Upper lobe of left lung (tissue), 6 donors: ENCODE measurements around the gene MYH16. TPM values are rescaled to one million over a fixed set of nuclear protein-coding genes. Genes with fewer than 3 reads are reported as not detected.

Experiments
- ATAC-seq, 2 donors: fragments of 200-7000 bp; cut with Tn5 transposase; one replicate each; pipeline ENCODE4 v1.9.1; 2022; ENCODE audit warnings: mild to moderate bottlenecking in 2 of 2, moderate library complexity in 2 of 2; ENCODE audit not compliant: low FRiP score in 2 of 2
- DNase-seq, 2 donors: peaks; one replicate each; pipeline ENCODE4 v3.0.0-alpha.2; 2019 to 2020
- H3K27ac ChIP-seq, 4 donors: fragments of 200-600 bp; sonication (generic); one replicate each; pipeline ENCODE4 v1.5.1; 2016 to 2019
- H3K27me3 ChIP-seq, 4 donors: fragments of 200-600 bp; sonication (generic); one replicate each; pipeline ENCODE4 v1.5.1; 2017 to 2019
- H3K36me3 ChIP-seq, 4 donors: fragments of 200-600 bp; sonication (generic); one replicate each; pipeline ENCODE4 v1.5.1; 2016 to 2019
- H3K4me1 ChIP-seq, 4 donors: fragments of 200-600 bp; sonication (generic); one replicate each; pipeline ENCODE4 v1.5.1; 2018 to 2019
- H3K4me3 ChIP-seq, 4 donors: fragments of 200-600 bp; sonication (generic); one replicate each; pipeline ENCODE4 v1.5.1; 2017 to 2019; ENCODE audit warnings: mild to moderate bottlenecking in 2 of 4, moderate library complexity in 1 of 4
- H3K9me3 ChIP-seq, 4 donors: fragments of 200-600 bp; sonication (generic); one replicate each; pipeline ENCODE4 v1.5.1; 2018 to 2019
- EP300 ChIP-seq, 4 donors: sonication (generic); formaldehyde crosslinking; IDR thresholded peaks; one replicate each; pipeline ENCODE4 v1.5.1; 2017; ENCODE audit warnings: antibody characterized with exemption in 4 of 4, control low read depth in 2 of 4
- POLR2A ChIP-seq, 4 donors: fragments of 450-650 bp; IDR thresholded peaks; one replicate each; pipeline ENCODE4 v1.5.1; 2016 to 2017; ENCODE audit warnings: antibody characterized with exemption in 4 of 4, mild to moderate bottlenecking in 2 of 4
- POLR2AphosphoS5 ChIP-seq, 2 donors: sonication (generic); formaldehyde crosslinking; IDR thresholded peaks; one replicate each; pipeline ENCODE4 v1.5.1; 2017; ENCODE audit warnings: antibody characterized with exemption in 2 of 2
- WGBS, 2 donors: methylation state at CpG; one replicate each; pipeline ENCODE4 v1.1.5; 2017 to 2018; 5-methylcytosine and 5-hydroxymethylcytosine counted together
- total RNA-seq, 6 donors: library from RNA; depleted of rRNA in 4 of 6; stranded (reverse); fragments of >200 nt in 4 of 6; gene quantifications; one replicate each; pipeline versions ENCODE4 v1.1.0 to v1.2.1, GENCODE V29; 2016 to 2021
- TF ChIP-seq, protein P1 (sequence below), 6 experiments: fragments of 450-650 bp in 4 of 6; fragments of 200-600 bp in 2 of 6; sonication (generic) in 2 of 6; IDR thresholded peaks; one replicate each; pipeline ENCODE4 v1.5.1; 2016 to 2019; ENCODE audit warnings: antibody characterized with exemption in 6 of 6
- donor health status: DM: no; HTN: no; CAD: no; lungs with moderate emphysema.
- donor health status: DM: no; HTN: yes; CAD: no; lungs with severe emphysema.

The MYH16 gene
- total RNA-seq, 6 donors from 2014 or later = 0.17 TPM; not detected in 5

DNA sequence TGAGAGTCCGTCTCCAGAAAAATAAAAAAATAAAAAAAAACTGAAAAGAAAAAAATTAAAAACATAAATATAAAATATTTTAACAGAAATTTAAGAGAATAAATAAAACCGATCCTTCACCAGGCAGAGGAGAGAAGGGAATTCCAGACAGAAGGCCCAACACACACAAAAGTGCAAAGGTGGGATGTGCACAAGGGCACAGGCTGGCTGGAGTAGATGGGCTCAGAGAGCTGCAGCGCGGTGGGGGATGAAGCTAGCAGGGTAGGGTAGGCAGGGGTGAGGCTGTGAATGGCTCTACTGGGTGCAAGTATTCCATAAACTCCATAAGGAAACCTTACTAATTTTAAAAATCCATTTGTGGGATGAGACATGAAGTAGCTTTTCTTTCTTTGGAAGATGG is 37.4 kb downstream of the MYH16 start:
- Histone ChIP-seq H3K4me1 (peaks cover 0 to 10% (median 5%) of the 10 kb centered on the region in 4 donors), H3K27me3 (no peaks in the 10 kb centered on the region), H3K4me3 (no peak overlapping the region), H3K36me3 (no peaks in the 10 kb centered on the region), H3K27ac (no peak overlapping the region), H3K9me3 (peaks cover 0 to 3% (median 0%) of the 10 kb centered on the region in 4 donors)
- TF ChIP-seq POLR2A (IDR thresholded peaks at IDR 0.05) = no peak
- TF ChIP-seq, protein P1, sequence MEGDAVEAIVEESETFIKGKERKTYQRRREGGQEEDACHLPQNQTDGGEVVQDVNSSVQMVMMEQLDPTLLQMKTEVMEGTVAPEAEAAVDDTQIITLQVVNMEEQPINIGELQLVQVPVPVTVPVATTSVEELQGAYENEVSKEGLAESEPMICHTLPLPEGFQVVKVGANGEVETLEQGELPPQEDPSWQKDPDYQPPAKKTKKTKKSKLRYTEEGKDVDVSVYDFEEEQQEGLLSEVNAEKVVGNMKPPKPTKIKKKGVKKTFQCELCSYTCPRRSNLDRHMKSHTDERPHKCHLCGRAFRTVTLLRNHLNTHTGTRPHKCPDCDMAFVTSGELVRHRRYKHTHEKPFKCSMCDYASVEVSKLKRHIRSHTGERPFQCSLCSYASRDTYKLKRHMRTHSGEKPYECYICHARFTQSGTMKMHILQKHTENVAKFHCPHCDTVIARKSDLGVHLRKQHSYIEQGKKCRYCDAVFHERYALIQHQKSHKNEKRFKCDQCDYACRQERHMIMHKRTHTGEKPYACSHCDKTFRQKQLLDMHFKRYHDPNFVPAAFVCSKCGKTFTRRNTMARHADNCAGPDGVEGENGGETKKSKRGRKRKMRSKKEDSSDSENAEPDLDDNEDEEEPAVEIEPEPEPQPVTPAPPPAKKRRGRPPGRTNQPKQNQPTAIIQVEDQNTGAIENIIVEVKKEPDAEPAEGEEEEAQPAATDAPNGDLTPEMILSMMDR (IDR thresholded peaks at IDR 0.05) = no peak
- no peak for TF ChIP-seq EP300 (IDR thresholded peaks at IDR 0.05)
- TF ChIP-seq POLR2AphosphoS5 (IDR thresholded peaks at IDR 0.05) = no peak
- no peak for DNase-seq
- 97 to 98% methylated on average over 4 of the region's 4 CpGs for WGBS, 2 donors
- ATAC-seq = no peak

DNA sequence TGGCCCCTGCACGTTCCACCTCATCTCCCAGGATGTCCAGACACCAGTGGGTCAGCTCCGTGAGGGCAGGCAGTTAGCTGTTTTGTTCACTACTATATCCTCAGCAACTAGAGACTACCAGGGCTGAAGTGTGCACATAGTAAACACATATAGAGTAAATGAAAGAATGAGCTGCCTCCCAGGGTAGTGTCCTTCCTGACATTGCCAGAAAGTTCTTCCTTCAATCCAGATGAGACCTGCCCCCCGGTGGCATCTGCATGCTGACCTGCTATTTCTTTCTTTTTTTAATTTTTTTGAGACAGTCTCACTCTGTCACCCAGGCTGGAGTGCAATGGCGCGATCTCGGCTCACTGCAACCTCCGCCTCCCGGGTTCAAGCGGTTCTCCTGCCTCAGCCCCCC is 39.1 kb downstream of the MYH16 start:
- 88 to 89% methylated on average over 9 of the region's 9 CpGs for WGBS, 2 donors
- Histone ChIP-seq H3K4me1 (peaks cover 0 to 10% (median 5%) of the 10 kb centered on the region in 4 donors), H3K4me3 (no peak overlapping the region), H3K27ac (no peak overlapping the region), H3K27me3 (no peaks in the 10 kb centered on the region), H3K36me3 (no peaks in the 10 kb centered on the region), H3K9me3 (peaks cover 0 to 3% (median 0%) of the 10 kb centered on the region in 4 donors)
- ATAC-seq (no peak), DNase-seq (no peak)
- TF ChIP-seq EP300 (IDR thresholded peaks at IDR 0.05) (no peak), POLR2A (IDR thresholded peaks at IDR 0.05) (no peak), POLR2AphosphoS5 (IDR thresholded peaks at IDR 0.05) (no peak)
- TF ChIP-seq, protein P1 (IDR thresholded peaks at IDR 0.05) = no peak

- TF ChIP-seq, protein P1 (IDR thresholded peaks at IDR 0.05) = peak; percentile 62 to 87 (median 82)
- TF ChIP-seq POLR2A (IDR thresholded peaks at IDR 0.05) = no peak
- DNase-seq = peak in 1 of 2 donors; percentile 64
- H3K27ac ChIP-seq = no peak overlapping the region
- WGBS, 2 donors = 36 to 37% methylated on average over 11 to 16 of the region's 16 CpGs
- H3K36me3 ChIP-seq = no peaks in the 10 kb centered on the region
- H3K4me3 ChIP-seq = no peak overlapping the region
- H3K27me3 ChIP-seq = no peaks in the 10 kb centered on the region
- H3K9me3 ChIP-seq = peaks cover 0 to 3% (median 0%) of the 10 kb centered on the region in 4 donors
- ATAC-seq = peak; percentile 81 to 88
- peaks cover 0 to 10% (median 5%) of the 10 kb centered on the region in 4 donors for H3K4me1 ChIP-seq
Measured at GRCh38 chr7:99312316-99313203, 39.9 kb downstream of the MYH16 start.

DNA sequence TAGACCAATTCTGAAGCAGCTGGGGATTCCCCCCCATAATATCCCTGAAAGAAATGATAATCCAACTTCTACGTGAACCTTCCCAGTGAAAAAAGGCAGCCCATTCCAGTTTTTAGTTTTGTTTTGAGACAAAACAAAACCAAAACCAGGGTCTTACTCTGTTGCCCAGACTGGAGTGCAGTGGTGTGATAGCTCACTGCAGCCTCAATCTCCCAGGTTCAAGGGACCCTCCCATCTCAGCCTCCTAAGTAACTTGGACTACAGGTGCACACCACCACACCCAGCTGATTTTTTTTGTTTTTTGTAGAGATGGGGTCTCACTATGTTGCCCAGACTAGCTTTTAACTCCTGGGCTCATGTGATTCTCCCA is 40.5 kb downstream of the MYH16 start:
- H3K36me3 ChIP-seq = no peaks in the 10 kb centered on the region
- DNase-seq = no peak
- H3K27ac ChIP-seq = no peak overlapping the region
- 25 to 50% methylated on average over 1 of the region's 1 CpG for WGBS, 2 donors
- H3K4me1 ChIP-seq = peaks cover 0 to 10% (median 5%) of the 10 kb centered on the region in 4 donors
- peaks cover 0 to 3% (median 0%) of the 10 kb centered on the region in 4 donors for H3K9me3 ChIP-seq
- no peak overlapping the region for H3K4me3 ChIP-seq
- H3K27me3 ChIP-seq = no peaks in the 10 kb centered on the region
- TF ChIP-seq, protein P1 (IDR thresholded peaks at IDR 0.05) = peak in 1 of 6 experiments; percentile 21
- no peak for TF ChIP-seq POLR2AphosphoS5 (IDR thresholded peaks at IDR 0.05)
- ATAC-seq = no peak
